Ishikawa (cell line): ENCODE measurements around the gene SHISA5.

ENCODE experiments used
- CEBPB ChIP-seq: IDR thresholded peaks from 2 replicates; pipeline ENCODE4 v1.6.1; 2012
- CREB1 ChIP-seq: IDR thresholded peaks from 2 replicates; pipeline ENCODE4 v1.6.1; 2012; ENCODE audit warnings: low read depth
- EGR1 ChIP-seq: IDR thresholded peaks from 2 replicates; pipeline ENCODE4 v1.6.1; 2012
- EP300 ChIP-seq: IDR thresholded peaks from 2 replicates; pipeline ENCODE4 v1.6.1; 2012; ENCODE audit warnings: borderline replicate concordance
- NFIC ChIP-seq: IDR thresholded peaks from 2 replicates; pipeline ENCODE4 v1.6.1; 2012
- TAF1 ChIP-seq: IDR thresholded peaks from 2 replicates; pipeline ENCODE4 v1.6.1; 2012; ENCODE audit warnings: low read depth, mild to moderate bottlenecking
- TCF12 ChIP-seq: IDR thresholded peaks from 2 replicates; pipeline ENCODE4 v1.6.1; 2012; ENCODE audit warnings: low read depth
- TEAD4 ChIP-seq: IDR thresholded peaks from 2 replicates; pipeline ENCODE4 v1.6.1; 2012
- USF1 ChIP-seq: IDR thresholded peaks from 2 replicates; pipeline ENCODE4 v1.6.1; 2012
- YY1 ChIP-seq: IDR thresholded peaks from 2 replicates; pipeline ENCODE4 v1.6.1; 2012; ENCODE audit warnings: low read depth

GRCh38 chr3:48548126-48548525 is 44.2 kb upstream of the SHISA5 start:
- TF ChIP-seq EP300 = no peak
- no peak for TF ChIP-seq TEAD4
- TF ChIP-seq EGR1 = no peak
- no peak for TF ChIP-seq CREB1
- TF ChIP-seq NFIC = no peak
- TF ChIP-seq TAF1 = no peak
- no peak for TF ChIP-seq TCF12
- no peak for TF ChIP-seq YY1
- TF ChIP-seq USF1 = no peak
- no peak for TF ChIP-seq CEBPB
